ENCODE measurements around the gene ABCD2.

GRCh38 chr12:39628836-39629235, 9.2 kb upstream of the ABCD2 start:
- TF ChIP-seq POU2F2 (IDR thresholded peaks at IDR 0.05; ENCODE audit: low read depth, low read length) (no peak), POLR2AphosphoS5 (IDR thresholded peaks at IDR 0.05; ENCODE audit: low read depth, low read length) (no peak)

All from GM12891 (cell line).